Activated CD8-positive, alpha-beta memory T cell treated with anti-CD3 and anti-CD28 coated beads, Interleukin-2, amount 50 U/mL, for 4 hours (primary cell): ENCODE measurements around the gene CENPF.
"Not testable (repeated sequence)": the region's sequence is repeated elsewhere in the genome, so short reads cannot be mapped to it uniquely, and the experiment has no call there.

Source experiments
- DNase-seq: peaks from one replicate; pipeline ENCODE4 v3.0.0-alpha.2; 2020

Gene CENPF, protein sequence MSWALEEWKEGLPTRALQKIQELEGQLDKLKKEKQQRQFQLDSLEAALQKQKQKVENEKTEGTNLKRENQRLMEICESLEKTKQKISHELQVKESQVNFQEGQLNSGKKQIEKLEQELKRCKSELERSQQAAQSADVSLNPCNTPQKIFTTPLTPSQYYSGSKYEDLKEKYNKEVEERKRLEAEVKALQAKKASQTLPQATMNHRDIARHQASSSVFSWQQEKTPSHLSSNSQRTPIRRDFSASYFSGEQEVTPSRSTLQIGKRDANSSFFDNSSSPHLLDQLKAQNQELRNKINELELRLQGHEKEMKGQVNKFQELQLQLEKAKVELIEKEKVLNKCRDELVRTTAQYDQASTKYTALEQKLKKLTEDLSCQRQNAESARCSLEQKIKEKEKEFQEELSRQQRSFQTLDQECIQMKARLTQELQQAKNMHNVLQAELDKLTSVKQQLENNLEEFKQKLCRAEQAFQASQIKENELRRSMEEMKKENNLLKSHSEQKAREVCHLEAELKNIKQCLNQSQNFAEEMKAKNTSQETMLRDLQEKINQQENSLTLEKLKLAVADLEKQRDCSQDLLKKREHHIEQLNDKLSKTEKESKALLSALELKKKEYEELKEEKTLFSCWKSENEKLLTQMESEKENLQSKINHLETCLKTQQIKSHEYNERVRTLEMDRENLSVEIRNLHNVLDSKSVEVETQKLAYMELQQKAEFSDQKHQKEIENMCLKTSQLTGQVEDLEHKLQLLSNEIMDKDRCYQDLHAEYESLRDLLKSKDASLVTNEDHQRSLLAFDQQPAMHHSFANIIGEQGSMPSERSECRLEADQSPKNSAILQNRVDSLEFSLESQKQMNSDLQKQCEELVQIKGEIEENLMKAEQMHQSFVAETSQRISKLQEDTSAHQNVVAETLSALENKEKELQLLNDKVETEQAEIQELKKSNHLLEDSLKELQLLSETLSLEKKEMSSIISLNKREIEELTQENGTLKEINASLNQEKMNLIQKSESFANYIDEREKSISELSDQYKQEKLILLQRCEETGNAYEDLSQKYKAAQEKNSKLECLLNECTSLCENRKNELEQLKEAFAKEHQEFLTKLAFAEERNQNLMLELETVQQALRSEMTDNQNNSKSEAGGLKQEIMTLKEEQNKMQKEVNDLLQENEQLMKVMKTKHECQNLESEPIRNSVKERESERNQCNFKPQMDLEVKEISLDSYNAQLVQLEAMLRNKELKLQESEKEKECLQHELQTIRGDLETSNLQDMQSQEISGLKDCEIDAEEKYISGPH (N-terminal part only)

DNA sequence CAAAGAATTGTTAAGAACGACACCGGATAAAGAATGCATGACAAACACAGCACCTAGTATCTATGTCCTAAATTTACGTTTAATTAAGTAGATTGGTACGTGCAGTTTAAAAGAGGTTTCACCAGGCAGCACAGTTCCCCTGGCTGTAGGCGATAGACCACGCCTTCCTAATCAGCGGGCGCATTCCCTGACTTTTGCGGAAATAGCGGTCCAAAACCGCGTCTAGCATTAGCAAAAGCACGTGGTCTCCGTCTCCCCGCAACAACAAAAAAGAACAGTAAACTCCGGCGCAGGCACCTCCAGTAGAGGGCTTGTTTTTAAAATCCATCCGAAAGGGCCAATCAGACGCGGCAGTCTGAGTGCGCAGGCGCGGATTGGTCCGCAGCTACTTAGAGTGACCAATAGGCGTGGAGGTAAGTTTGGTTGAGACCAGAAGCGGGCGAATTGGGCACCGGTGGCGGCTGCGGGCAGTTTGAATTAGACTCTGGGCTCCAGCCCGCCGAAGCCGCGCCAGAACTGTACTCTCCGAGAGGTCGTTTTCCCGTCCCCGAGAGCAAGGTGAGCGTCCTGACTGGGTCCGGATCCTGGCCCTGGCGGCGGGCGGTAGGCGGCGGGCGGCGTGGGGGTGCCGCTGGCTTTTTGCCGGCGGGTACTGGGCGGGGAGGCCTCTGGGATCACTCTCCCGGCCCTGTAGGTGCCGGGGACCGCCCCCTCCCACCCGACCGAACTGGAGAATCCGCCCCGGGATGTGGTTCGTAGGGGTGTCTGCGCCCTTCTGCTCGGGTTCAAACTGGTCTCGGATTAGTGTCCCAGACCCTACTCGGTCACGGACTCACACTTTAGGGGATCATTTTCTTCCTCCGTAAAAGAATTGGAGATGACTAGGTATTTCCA is at the start of gene CENPF:
CENPF (plus strand) TSS at position 432 of the 894 bp plus-strand sequence. CDS start 10,560 bp downstream, outside the sequence.
- DNase-seq = peak; percentile 84

DNA sequence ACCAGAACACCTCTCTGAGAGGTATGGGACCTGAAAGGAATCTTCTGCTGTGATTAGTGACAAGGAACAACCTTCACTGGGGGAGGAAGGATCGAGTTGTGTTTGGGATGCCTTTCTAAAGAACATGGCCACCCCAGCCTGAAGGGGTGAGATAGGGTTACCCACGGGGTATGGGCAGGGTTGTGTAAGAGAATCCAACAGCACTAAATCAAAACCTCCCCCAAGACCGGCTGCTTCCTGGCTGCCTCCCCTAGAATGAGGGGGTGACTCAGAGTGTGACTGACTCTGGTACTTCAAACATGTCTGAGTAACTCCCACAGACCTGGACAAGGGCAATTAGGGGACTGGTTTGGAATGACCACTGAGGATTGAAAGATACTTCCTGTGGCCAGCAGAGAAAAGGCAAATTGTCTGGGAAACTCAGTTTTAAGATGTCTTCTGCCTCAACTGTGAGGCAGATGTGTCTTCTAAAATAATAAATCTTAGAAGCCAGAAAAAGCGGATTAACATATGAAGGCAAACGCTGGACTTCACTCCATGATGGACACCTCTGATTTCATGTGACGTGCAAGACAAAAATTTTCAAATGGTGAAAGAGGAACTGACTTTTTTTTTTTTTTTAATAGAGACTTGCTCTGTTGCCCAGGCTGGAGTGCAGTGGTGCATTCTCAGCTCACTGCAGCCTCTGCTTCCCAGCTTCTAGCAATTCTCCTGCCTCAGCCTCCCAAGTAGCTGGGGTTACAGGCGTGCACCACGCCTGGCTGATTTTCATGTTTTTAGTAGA is 44.9 kb upstream of the CENPF start:
- no peak for DNase-seq

DNA sequence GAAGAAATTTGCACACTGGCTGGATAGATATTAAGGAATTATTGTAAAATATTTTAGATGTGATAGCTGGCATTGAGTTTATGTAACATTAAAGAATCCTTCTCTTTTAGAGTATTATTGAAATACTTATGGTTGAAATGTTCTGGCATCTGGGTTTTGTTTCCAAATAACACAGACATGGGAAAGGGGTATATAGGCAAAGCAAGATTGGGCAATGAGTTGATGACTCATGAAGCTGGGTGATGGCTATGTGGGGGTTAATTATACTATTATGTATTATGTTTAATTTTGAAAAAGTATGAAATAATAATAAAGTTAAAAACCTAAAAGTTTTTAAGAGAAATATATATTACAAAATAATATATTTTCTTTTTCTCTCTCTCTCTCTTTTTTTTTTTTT is 39.1 kb upstream of the CENPF start:
- no peak for DNase-seq

DNA sequence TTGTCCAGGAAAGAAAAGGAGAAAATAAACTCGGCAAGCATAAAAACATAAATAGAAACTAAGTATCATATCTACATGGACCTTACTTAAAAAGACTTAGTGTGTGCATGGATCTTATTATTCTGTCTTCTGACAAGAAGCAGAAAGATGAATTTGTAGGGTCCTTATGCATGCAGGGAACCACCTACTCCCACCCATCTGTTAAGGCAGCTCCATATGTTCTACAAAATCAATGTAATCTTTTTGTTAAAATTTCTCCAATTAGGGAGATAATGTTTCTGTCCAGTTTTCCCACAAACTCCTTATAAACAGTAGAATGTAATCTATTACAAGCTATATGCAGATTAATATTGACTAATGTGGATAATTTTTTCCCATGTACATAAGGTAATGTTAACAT is 37.7 kb upstream of the CENPF start:
- DNase-seq = no peak

DNA sequence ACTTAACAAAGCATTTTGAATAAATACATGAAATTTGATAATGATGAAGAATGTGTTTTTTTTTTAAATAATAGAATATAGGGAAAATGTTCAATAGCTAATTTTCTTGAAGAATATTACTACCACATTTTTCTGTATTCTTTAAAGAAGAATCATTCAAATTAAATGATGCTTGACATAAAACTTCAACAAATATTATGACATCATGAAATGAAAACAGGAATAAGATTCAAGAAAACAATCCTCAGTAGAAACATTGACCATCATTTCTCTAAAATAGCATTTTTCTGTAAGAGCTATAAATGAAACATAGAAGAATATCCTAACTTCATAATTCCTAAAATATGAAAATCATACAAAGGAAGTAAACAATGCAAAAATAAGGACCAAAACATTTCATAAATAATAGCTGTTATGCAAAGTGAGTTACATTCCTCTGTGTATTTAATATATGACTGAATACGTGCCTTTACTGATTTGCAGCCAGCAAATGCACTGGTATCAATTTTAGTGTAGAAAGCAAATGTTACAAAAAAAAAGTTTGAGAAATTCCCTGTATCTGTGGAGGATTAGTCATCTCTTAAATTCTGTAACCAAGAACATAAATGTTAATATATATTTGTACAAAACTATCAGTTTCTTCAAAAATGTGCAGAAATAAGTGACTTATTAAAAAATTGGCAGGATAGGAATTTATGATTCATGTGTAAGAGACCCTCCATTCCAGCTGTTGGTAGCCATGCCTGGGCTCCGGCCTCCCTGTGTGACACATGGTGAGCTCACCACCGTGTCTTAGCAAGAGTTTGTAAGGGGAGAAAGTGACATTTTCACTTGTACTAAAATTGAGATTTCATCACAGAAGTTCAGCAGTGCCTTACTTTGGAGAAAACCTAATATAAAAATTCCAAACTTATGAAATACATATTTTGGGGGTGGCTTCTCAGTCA is 36.6 kb upstream of the CENPF start:
- DNase-seq = no peak

DNA sequence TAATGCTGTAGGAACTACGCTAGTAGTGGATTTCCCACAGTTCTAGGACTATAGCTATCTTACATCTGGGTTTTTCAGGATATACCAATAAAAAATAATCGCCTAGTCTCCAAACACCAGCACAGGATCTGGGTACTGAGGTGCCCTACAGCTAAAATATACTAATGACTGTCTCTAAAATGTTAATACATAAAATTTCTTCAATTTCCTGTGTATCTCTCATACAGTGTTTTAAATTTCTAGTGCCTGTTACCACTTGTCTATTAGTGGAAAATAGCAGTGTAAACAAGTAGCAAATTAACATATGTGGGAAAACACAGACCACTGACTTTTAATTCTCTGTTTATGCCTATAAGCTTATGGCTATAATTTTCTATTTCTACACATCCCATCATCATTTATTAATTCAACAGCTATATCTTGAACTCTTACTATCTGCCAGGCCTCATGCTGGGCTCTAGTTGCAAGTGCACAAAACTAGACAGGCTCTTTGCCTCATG is 35.5 kb upstream of the CENPF start:
- DNase-seq = no peak

DNA sequence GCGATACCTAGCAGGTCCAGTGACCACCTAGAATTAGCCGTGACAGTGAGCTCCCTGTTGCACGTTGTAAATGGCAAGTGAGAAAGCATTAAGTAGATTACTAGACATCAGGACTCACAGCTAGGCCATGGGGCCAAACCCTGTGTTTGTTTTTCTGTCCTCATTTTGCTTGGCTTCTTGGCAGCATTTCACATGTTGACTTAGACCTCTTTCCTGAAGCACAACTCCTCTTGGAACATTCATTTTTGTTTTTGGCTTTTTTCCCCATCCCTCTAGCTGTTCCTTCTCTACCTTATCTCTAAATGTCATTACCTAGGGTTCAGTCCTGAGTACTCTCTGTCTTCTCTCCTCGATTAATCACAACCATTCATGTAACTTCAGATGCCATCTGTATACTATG is 34.7 kb upstream of the CENPF start:
- no peak for DNase-seq

DNA sequence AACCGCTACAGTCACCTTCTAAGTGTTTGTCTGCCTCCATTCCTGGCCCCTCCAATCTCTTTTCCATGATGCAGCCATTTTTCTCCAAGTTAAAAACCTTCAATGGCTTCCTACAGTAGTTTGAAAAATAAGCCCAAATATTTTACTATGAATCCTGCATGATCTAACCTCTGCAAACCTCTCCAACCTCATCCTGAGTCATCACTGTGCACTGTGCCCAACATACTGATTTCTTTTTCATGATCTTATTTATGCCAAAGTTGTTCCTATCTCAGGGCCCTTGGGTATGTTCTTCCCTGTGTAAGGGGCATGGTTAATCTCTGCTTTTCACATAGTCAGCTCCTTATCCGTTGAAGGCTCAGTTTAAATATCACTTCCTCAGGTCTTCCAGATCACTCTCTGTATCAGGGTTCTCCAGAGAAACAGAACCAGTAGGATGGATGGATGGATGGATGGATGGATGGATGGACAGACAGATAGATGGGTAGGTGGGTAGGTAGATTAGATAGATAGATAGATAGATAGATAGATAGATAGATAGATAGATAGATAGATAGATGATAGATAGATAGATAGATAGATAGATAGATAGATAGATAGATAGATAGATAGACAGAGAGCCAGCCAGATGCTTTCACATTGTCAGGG is 33.5 kb upstream of the CENPF start:
- DNase-seq = no peak

DNA sequence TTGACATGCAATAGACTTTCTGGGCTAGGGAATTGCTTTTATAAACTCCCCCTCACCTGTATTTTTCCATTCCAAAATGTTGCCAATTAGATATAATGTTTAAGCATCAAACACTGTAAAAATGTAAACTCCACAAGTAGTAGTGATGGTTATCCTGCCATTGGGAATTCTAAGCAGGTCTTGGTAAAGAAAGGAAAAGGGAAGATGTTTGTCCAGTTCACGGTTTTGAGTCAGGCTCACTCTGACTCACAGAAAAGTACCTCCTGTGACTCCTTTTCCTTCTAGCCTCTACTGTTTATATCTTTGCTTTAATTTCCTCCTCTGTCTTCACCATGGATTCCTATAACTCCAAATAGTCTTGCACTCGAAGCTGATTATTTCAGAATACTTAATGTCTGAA is 32.6 kb upstream of the CENPF start:
- DNase-seq = no peak

DNA sequence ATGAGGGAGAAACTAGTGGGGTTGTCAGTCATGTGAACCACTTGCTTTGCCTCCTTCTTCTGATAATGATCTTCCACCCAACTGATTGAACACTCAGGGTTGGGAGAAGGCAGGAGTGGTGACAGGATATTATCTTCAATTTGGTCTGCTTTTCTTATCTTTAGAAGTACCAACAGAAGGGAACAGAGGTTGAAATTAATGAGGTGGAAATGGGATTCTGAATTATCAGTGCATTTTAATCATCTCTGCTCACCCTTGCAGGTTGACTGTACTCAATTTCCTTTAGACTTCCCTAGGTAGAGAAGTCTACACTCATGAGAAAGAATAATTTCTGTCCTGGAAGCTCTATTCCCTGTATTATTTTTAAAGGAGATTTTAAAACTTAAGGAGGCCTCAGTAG is 31.7 kb upstream of the CENPF start:
- DNase-seq = no peak

DNA sequence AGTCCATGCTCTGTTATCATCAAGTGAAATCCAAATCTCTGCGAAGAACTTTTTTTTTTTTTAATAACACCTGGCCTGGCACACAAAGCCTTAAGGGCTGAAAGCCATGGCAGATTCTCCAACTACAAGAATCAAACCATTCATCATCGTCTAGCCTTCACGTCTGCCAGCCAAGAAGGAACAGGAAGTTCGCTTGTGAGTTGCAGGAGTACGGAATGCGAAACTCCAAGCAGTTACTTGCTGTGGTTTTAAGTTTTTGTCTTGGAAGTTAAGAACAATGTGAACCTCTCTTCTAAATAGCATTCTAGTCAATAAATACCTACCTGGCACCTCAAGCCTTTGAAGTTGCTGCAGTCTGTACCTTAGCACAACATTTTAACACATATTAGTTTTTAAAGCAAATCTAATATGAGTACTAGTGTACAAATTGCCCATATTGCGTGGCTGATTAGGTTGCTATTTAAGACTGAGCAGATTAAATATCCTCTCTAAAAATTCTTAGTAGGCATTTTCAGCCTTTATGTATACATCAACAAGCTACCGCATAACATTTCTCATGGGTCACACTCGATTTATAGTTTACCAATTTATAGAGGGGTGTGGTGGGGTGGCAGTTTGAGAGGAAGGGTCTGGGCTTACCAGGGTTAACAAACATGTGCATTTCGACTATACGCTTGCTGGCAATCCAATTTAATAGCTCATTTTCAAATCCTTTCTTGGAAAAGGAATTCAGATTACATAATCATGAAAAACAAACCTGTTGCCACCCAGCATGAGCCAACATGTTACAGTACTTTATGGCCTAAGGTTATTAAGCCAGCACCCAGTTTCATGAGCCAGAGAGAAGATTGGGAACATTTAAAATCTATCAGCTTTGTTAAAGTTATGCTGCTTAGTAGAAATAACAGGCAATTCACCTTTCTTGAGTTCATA is 29.3 kb upstream of the CENPF start:
- DNase-seq = no peak

DNA sequence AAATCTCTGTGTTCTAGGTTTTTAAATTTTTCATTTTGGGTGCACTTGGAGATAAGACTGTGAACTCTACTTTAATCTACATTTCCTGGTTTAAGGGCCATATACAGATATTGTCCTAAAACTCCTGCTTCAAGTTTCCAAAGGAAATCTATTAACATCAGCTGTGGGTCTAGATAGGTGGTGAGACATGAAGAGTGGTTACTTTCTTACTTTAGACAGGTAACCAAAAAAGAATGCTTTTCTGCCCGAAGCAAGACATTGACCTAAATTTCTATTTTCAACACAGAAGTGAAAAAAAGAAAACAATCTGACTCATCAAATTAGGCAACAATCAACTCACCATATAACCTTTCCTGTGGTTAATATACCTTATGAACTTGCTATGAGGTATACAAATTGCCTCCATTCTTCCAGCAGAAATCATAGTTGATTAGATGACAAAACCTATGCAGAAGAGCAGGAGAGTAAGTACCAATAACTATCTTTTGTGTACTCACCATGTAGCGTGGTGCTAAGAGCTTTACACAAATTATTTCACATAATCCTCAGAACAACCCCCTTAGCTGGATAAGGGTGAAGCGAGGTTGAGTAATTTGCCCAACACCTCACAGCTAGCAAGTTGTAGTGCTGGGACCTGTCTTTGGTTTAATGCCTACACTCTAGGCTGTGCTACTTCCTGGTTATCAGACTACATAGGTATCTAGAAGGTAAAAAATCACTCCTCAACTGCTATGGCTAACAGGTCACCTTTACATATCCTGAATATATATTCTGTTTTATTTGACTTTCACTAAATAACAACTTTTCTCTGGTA is 28.2 kb upstream of the CENPF start:
- no peak for DNase-seq

DNA sequence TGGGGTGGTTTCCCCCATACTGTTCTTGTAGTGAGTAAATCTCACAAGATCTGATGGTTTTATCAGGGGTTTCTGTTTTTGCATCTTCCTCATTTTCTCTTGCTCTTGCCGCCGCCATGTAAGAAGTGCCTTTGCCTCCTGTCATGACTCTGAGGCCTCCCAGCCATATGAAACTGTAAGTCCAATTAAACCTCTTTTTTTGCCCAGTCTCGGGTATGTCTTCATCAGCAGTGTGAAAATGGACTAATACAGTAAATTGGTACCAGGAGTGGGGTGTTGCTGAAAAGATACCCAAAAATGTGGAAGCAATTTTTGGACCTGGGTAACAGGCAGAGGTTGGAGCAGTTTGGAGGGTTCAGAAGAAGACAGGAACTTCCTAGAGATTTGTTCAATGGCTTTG is 26.9 kb upstream of the CENPF start:
- not testable (repeated sequence) for DNase-seq

DNA sequence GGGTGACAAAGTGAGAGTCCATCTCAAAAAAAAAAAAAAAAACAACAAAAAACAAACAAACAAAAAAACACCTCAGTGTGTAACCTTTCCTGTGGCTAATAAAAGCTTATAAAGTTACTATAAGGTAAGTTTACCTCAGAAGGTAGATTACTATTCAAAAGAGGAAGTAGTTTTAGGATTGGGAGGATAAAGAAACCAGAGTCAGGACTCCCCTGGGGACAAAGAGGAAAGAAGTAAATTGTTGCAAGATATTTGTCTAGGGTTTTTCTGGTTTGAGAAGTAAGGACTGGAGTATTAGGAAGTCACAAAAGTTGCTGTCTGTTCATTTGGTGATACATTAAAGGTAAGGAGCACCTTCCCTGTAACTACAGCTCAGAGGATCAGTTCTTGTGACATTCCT is 23.8 kb upstream of the CENPF start:
- DNase-seq = no peak

DNA sequence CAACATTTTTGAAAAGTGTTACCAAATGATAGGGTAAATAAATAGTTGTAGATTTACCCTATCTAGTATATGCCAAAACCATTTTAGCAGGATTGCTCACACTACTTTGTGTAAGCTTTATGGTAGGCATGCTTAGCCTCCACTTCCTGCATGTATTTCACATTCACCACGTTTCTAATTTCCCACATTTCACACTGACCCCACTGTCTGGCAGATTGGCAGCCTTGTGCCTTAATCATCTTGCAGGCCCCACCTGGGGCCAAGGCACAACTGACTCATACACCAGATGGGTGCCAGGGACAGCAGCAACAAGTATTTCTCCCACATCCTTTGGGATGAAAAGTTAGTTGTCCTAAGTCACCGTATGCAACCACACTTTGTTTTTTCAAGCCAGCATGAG is 21.2 kb upstream of the CENPF start:
- DNase-seq = no peak

DNA sequence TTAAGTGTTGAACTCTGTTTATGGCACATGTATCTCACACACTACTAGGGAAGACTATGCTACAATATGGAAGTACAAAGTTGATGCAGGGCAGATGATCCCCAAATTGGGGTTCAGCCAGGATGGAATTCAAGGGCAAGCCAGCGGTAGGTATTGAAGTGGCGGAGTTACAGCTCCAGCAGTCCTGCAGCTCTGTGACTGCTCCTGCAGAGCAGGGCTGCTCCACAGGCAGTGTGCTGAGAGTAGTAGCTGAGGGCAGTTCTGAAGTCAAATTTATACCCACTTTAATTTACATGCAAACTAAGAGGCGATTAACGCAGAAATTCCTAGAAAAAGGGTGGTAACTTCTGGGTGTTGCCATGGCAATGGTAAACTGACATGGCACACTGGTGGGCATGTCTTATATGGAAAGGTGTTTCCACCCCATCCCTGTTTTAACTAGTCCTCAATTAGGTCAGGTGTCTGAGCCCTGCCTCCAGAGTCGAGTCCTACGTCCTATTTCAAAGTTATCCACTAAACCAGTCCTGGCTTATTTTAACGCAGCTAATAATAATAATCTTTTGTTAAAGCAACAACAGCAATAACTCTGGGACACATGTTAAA is 20.6 kb upstream of the CENPF start:
- DNase-seq = no peak

DNA sequence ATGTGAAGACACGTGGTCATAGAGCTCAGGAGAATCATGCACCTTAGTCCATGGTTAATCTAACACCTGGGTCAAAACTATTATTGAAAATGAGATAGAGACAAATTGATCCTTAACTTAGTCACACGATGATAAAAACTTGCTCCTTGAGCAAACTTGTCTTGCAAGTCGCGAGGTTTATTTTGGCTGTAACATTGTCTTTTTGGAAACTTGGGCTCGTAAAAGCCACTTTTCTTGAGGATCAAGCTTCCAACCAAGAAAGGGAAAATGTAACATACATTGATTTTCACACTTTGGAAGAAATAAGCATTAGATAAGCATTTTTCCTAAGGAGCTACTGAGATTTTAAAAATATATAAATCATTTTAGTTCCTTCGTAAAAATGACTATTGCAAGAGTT is 19.9 kb upstream of the CENPF start:
- DNase-seq = no peak
